Endothelial cell of umbilical vein (primary cell): Measurements from ENCODE around the gene IL24. TPM values are rescaled to one million over a fixed set of nuclear protein-coding genes. Genes with fewer than 3 reads are reported as not detected.

ENCODE experiments used
- BruUV-seq: library from RNA; stranded (reverse); fragments of 400-500 nt; replicated peaks from 2 replicates; lab custom pipeline; 2021; lab: Mats Ljungman, UMichigan
- CTCF ChIA-PET: fragments of 300-600, 350-600 bp; sonication (Branson Sonifier 250); formaldehyde crosslinking; loops from one replicate; lab custom pipeline; 2021; ENCODE audit warnings: antibody characterized with exemption, inconsistent platforms; lab: Charles Lee
- POLR2A ChIA-PET: fragments of 300-600, 350-600 bp; sonication (Branson Sonifier 250); formaldehyde crosslinking; loops from one replicate; lab custom pipeline; 2021; ENCODE audit warnings: antibody characterized with exemption, inconsistent platforms; lab: Charles Lee
- DNase-seq: peaks from one replicate; pipeline ENCODE4 v3.0.0-alpha.2; 2011; ENCODE audit warnings: low read depth, low spot score
- FAIRE-seq: peaks from 2 replicates; lab custom pipeline; 2011; peaks lifted over from hg19 to GRCh38; lab: Jason Lieb, UNC
- H2AFZ ChIP-seq: 2 replicates; pipeline ENCODE4 v1.6.0; 2012; ENCODE audit warnings: low read depth, low read length, control low read depth, inconsistent platforms
- H3K27ac ChIP-seq: 2 replicates; pipeline ENCODE4 v1.5.1; 2011; ENCODE audit warnings: low read depth, mild to moderate bottlenecking, control low read depth, low read length, moderate library complexity; ENCODE audit not compliant: insufficient read depth
- H3K27me3 ChIP-seq, 2 experiments: 2 replicates each; pipeline versions ENCODE4 v1.6.0 to v1.6.1; 2011; ENCODE audit warnings: low read length in 2 of 2, mixed read lengths in 1 of 2; ENCODE audit not compliant: control insufficient read depth in 2 of 2, insufficient read depth in 2 of 2
- H3K36me3 ChIP-seq, 2 experiments: 2 replicates in 1 of 2; 3 replicates in 1 of 2; pipeline ENCODE4 v1.5.1; 2011; ENCODE audit warnings: low read length in 2 of 2, mild to moderate bottlenecking in 1 of 2, moderate library complexity in 1 of 2; ENCODE audit not compliant: control insufficient read depth in 2 of 2, insufficient read depth in 2 of 2; ENCODE audit errors: extremely low read depth in 1 of 2
- H3K4me1 ChIP-seq: 3 replicates; pipeline ENCODE4 v1.5.1; 2011; ENCODE audit warnings: mild to moderate bottlenecking, low read length; ENCODE audit not compliant: control insufficient read depth, insufficient read depth; ENCODE audit errors: extremely low read depth
- H3K4me2 ChIP-seq: 2 replicates; pipeline ENCODE4 v1.6.1; 2011; ENCODE audit warnings: low read length, control low read depth, mixed read lengths; ENCODE audit not compliant: insufficient read depth
- H3K4me3 ChIP-seq, 3 experiments: fragments of 200-600 bp in 1 of 3; sonication (generic), shearing (Covaris generic) in 1 of 3; replicated peaks in 1 of 3; 2 replicates each; pipeline ENCODE4 v1.5.1; 2011 to 2016; ENCODE audit warnings: control low read depth in 3 of 3, low read length in 3 of 3, mild to moderate bottlenecking in 2 of 3, inconsistent platforms in 1 of 3, low read depth in 1 of 3, moderate library complexity in 1 of 3; ENCODE audit not compliant: insufficient read depth in 1 of 3
- H3K79me2 ChIP-seq: 2 replicates; pipeline ENCODE4 v1.6.0; 2012; ENCODE audit warnings: low read length, inconsistent platforms; ENCODE audit not compliant: control insufficient read depth, insufficient read depth
- H3K9ac ChIP-seq: replicated peaks from 2 replicates; pipeline ENCODE3; 2011; ENCODE audit warnings: low read length, control low read depth; ENCODE audit not compliant: insufficient read depth; ENCODE audit errors: extremely low read depth
- H3K9me1 ChIP-seq: replicated peaks from 3 replicates; pipeline ENCODE4 v1.6.0; 2011; ENCODE audit warnings: mild to moderate bottlenecking, low read length; ENCODE audit not compliant: control insufficient read depth, insufficient read depth; ENCODE audit errors: extremely low read depth
- H3K9me3 ChIP-seq: replicated peaks from 2 replicates; pipeline ENCODE4 v1.5.1; 2012; ENCODE audit warnings: low read length, inconsistent platforms; ENCODE audit not compliant: control insufficient read depth, insufficient read depth
- H4K20me1 ChIP-seq: replicated peaks from 2 replicates; pipeline ENCODE3; 2011; ENCODE audit warnings: mild to moderate bottlenecking, low read length; ENCODE audit not compliant: control insufficient read depth, insufficient read depth; ENCODE audit errors: extremely low read depth
- CTCF ChIP-seq, 2 donors: IDR thresholded peaks; 1 replicate in 1 of 2; 2 replicates in 1 of 2; pipeline ENCODE4 v1.5.1; 2011; ENCODE audit warnings: low read length in 2 of 2, mild to moderate bottlenecking in 2 of 2, moderate library complexity in 2 of 2, control low read depth in 1 of 2, inconsistent platforms in 1 of 2, low read depth in 1 of 2; ENCODE audit not compliant: insufficient read depth in 1 of 2; ENCODE audit errors: extremely low read depth in 1 of 2
- EZH2 ChIP-seq: IDR thresholded peaks from 2 replicates; pipeline ENCODE4 v1.6.1; 2012; ENCODE audit warnings: borderline replicate concordance, low read depth, mild to moderate bottlenecking, moderate library complexity, low read length, inconsistent platforms; ENCODE audit not compliant: severe bottlenecking
- FOS ChIP-seq: IDR thresholded peaks from 2 replicates; pipeline ENCODE4 v1.6.1; 2011; ENCODE audit warnings: mild to moderate bottlenecking, low read length, moderate library complexity, borderline replicate concordance; ENCODE audit not compliant: insufficient read depth
- GATA2 ChIP-seq: IDR thresholded peaks from 2 replicates; pipeline ENCODE4 v1.7.0; 2011; ENCODE audit warnings: low read depth, mild to moderate bottlenecking, moderate library complexity, mixed read lengths, low read length; ENCODE audit not compliant: insufficient read length, insufficient read depth
- JUN ChIP-seq: IDR thresholded peaks from 2 replicates; pipeline ENCODE4 v1.6.1; 2011; ENCODE audit warnings: borderline replicate concordance, low read depth; ENCODE audit not compliant: insufficient read length, insufficient read depth
- MAX ChIP-seq: IDR thresholded peaks from 2 replicates; pipeline ENCODE4 v1.6.1; 2011; ENCODE audit not compliant: insufficient read depth, insufficient read length
- MYC ChIP-seq: IDR thresholded peaks from one replicate; pipeline ENCODE4 v1.6.1; 2011; ENCODE audit warnings: mild to moderate bottlenecking, low read depth, low read length
- POLR2A ChIP-seq: IDR thresholded peaks from 2 replicates; pipeline ENCODE4 v1.6.1; 2012; ENCODE audit warnings: low read depth, mild to moderate bottlenecking, control low read depth, low read length
- POLR2AphosphoS5 ChIP-seq: IDR thresholded peaks from 2 replicates; pipeline ENCODE4 v1.6.1; 2012; ENCODE audit warnings: low read depth, mild to moderate bottlenecking, control low read depth, low read length, moderate library complexity; ENCODE audit not compliant: insufficient read depth
- dilution Hi-C: fragments of 300-500 bp; cut with MboI; formaldehyde crosslinking; loops from one replicate; pipeline ENCODE4 v1.15.0; 2019; ENCODE audit warnings: low sequenced_read_pairs; ENCODE audit not compliant: extremely low pct_ligation_motif_present
- intact Hi-C: fragments of 100-400 bp; cut with micrococcal nuclease; formaldehyde crosslinking; loops from one replicate; pipeline ENCODE4 v1.10.0; 2022
- polyA plus RNA-seq, 4 experiments: library from polyadenylated mRNA; depleted of rRNA in 3 of 4; stranded (reverse) in 3 of 4; unstranded in 1 of 4; fragments of >200 nt; gene quantifications; 2 replicates each; pipeline versions ENCODE4 v1.2.1 to v1.2.3, GENCODE V29; 2011 to 2012; ENCODE audit warnings: missing spikeins in 1 of 4
- total RNA-seq: library from RNA; stranded (reverse); gene quantifications from 2 replicates; pipeline ENCODE4 v1.2.3, GENCODE V29; 2021

IL24 gene
- total and polyA plus RNA-seq, 2 donors (not counting 3 experiments of a cell fraction or from before 2014, with no cell fraction given), result not detected

- BruUV-seq, result no TSS peak
- no peaks in the 10 kb centered on the region for H3K9me3 ChIP-seq
- H4K20me1 ChIP-seq, result no peaks in the 10 kb centered on the region
- H2AFZ ChIP-seq, result no peak overlapping the region
- CTCF ChIA-PET, result interaction anchor here (1.2 to 2.8 kb wide), 3 partner anchors 9 to 573 kb away, joined by 3 to 12 read pairs (median 7); no protein-coding TSS in a partner anchor
- DNase-seq (no peak), FAIRE-seq (no peak)
- no peaks in the 10 kb centered on the region for H3K79me2 ChIP-seq
- no peak for TF ChIP-seq MYC
- no peak for TF ChIP-seq POLR2AphosphoS5
- TF ChIP-seq JUN, result no peak
- no peak for TF ChIP-seq GATA2
- no peak for TF ChIP-seq CTCF (IDR thresholded peaks at IDR 0.05; ENCODE audit: extremely low read depth in 1 of 2, insufficient read depth in 1 of 2, low read depth in 1 of 2, low read length in 2 of 2)
- dilution Hi-C loops, result no loop called here
- no peak overlapping the region for H3K4me2 ChIP-seq
- no peaks in the 10 kb centered on the region for H3K36me3 ChIP-seq
- H3K9me1 ChIP-seq, result no peaks in the 10 kb centered on the region
- no peaks in the 10 kb centered on the region for H3K4me1 ChIP-seq
- intact Hi-C loops, result no loop called here
- POLR2A ChIA-PET, result no interaction called here
- no peaks in the 10 kb centered on the region for H3K27me3 ChIP-seq
- no peak overlapping the region for H3K9ac ChIP-seq
- no peak overlapping the region for H3K4me3 ChIP-seq
- no peak overlapping the region for H3K27ac ChIP-seq
Observed at GRCh38 chr1:206926286-206926685, 29.0 kb downstream of the IL24 start.

GRCh38 chr1:206929524-206929923 is 32.3 kb downstream of the IL24 start:
- FAIRE-seq (no peak), DNase-seq (no peak)
- no peak overlapping the region for H3K27ac ChIP-seq
- dilution Hi-C loops (no loop called here), intact Hi-C loops (no loop called here)
- H3K9me1 ChIP-seq, result no peaks in the 10 kb centered on the region
- H3K4me3 ChIP-seq, result no peak overlapping the region
- no peaks in the 10 kb centered on the region for H3K4me1 ChIP-seq
- no peak overlapping the region for H3K9ac ChIP-seq
- no peaks in the 10 kb centered on the region for H3K79me2 ChIP-seq
- ChIA-PET CTCF (interaction anchor here (1.6 kb wide), 1 partner anchor 17 kb away, joined by 3 read pairs; no protein-coding TSS in a partner anchor), POLR2A (no interaction called here)
- H3K4me2 ChIP-seq, result no peak overlapping the region
- BruUV-seq, result no TSS peak
- H3K27me3 ChIP-seq, result no peaks in the 10 kb centered on the region
- H3K9me3 ChIP-seq, result no peaks in the 10 kb centered on the region
- no peak overlapping the region for H2AFZ ChIP-seq
- no peaks in the 10 kb centered on the region for H3K36me3 ChIP-seq
- TF ChIP-seq EZH2 (no peak), FOS (no peak), MAX (no peak), CTCF (IDR thresholded peaks at IDR 0.05; ENCODE audit: extremely low read depth in 1 of 2, insufficient read depth in 1 of 2, low read depth in 1 of 2, low read length in 2 of 2) (no peak), MYC (no peak), GATA2 (no peak), JUN (no peak), POLR2A (no peak), POLR2AphosphoS5 (no peak)
- H4K20me1 ChIP-seq, result no peaks in the 10 kb centered on the region
